Measurements from ENCODE around the gene CMYA5. TPM values are rescaled to one million over a fixed set of nuclear protein-coding genes. Genes with fewer than 3 reads are reported as not detected.

The CMYA5 gene
- polyA plus RNA-seq, 1 experiment = 1.5 TPM

DNA sequence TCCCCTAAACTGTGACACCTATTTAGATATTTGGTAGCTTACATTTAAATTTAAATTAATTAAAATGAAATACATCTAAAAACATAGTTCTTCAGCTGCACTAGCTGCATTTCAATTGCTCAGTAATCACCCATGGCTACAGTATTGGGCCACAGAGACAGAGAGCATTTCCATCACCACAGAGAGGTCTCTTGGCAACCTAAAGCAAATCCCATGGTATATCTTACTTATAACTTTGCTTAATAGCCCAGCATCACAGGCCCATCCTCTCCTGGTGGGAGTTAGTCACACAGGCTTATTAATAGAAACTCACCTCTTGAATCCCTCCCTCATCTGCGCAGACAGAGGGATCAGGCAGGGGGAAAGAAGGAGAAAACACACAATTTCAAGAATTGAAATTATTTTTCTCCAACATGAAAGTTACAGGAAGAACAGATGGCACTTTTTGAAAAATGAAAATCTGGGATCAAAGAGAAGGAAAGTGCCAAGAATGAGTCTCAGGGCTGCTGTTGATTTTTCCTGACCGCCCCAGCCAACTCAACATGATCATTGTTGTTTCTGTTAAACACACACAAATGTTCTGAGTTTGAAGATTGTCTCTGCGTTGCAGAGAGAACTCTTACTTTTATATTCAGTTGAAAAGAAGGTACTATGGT lies 144.6 kb downstream of the CMYA5 start:
- Histone ChIP-seq H3K27me3 (ENCODE audit: control insufficient read depth, insufficient read depth, low read length) (no peaks in the 10 kb centered on the region; the same call in 1 of the 2 replicates), H3K4me3 (ENCODE audit: low read depth, low read length) (no peak overlapping the region), H3K36me3 (ENCODE audit: control insufficient read depth, insufficient read depth, low read length) (no peaks in the 10 kb centered on the region)
- ChIA-PET POLR2A (no interaction called here), CTCF (interaction anchor here (1.1 kb wide), 1 partner anchor 10 kb away, joined by 6 read pairs; no protein-coding TSS in a partner anchor)
- TF ChIP-seq, protein P1, sequence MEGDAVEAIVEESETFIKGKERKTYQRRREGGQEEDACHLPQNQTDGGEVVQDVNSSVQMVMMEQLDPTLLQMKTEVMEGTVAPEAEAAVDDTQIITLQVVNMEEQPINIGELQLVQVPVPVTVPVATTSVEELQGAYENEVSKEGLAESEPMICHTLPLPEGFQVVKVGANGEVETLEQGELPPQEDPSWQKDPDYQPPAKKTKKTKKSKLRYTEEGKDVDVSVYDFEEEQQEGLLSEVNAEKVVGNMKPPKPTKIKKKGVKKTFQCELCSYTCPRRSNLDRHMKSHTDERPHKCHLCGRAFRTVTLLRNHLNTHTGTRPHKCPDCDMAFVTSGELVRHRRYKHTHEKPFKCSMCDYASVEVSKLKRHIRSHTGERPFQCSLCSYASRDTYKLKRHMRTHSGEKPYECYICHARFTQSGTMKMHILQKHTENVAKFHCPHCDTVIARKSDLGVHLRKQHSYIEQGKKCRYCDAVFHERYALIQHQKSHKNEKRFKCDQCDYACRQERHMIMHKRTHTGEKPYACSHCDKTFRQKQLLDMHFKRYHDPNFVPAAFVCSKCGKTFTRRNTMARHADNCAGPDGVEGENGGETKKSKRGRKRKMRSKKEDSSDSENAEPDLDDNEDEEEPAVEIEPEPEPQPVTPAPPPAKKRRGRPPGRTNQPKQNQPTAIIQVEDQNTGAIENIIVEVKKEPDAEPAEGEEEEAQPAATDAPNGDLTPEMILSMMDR (IDR thresholded peaks at IDR 0.05; ENCODE audit: insufficient read depth, low read depth, low read length) = no peak
- DNase-seq (ENCODE audit: low read depth) = no peak

DNA sequence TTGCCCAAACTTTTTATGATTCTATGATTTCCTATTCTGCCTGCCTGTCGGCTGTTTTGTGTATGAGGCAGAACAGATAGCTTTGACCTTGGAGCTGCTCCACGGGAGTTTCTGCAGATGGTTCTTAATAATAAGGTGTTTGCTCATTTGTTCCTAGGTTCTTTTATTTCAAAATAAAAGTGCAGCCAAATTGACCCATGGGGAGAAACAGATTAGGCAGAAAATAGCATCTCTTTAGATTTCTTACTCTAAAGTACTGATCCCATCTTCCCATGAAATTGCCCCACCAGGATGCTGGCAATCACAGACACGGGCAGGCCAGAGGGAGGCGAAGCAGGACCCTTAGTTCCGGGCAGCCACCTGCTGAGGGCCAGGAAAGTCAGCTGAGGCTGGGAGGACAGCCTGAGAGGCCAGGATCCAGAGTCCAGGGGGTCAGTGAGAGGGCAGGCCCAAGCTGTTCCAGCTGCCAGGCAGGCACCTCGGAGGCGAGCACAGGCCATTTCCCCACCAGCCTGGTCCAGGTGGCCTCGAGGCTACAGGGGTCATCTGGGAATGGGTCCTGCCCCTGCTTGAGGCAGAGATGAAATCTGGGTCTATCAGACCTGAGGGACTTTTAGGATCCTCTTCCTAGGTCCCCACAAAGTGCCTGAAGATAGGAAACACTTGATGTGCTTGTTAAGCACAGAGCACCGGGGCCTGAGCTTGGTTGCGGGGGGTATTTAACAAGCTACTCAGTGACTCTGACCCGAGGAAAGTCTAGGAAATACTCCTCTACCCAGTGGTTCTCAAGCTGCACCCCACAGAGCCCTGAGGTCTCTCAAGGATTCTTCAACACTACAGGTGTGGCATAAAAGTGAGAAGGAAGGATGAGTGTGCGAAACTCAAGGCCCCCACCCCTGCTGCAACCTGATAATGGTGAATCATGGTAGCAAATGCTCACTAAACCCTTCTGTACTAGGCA lies 145.4 kb downstream of the CMYA5 start:
- Histone ChIP-seq H3K4me3 (ENCODE audit: low read depth, low read length) (no peak overlapping the region), H3K27me3 (ENCODE audit: control insufficient read depth, insufficient read depth, low read length) (no peaks in the 10 kb centered on the region), H3K36me3 (ENCODE audit: control insufficient read depth, insufficient read depth, low read length) (no peaks in the 10 kb centered on the region)
- no peak for DNase-seq (ENCODE audit: low read depth)
- POLR2A ChIA-PET = no interaction called here
- TF ChIP-seq, protein P1 (IDR thresholded peaks at IDR 0.05; ENCODE audit: insufficient read depth, low read depth, low read length) = no peak
- CTCF ChIA-PET = interaction anchor here (1.1 kb wide), 1 partner anchor 9 kb away, joined by 6 read pairs; no protein-coding TSS in a partner anchor

DNA sequence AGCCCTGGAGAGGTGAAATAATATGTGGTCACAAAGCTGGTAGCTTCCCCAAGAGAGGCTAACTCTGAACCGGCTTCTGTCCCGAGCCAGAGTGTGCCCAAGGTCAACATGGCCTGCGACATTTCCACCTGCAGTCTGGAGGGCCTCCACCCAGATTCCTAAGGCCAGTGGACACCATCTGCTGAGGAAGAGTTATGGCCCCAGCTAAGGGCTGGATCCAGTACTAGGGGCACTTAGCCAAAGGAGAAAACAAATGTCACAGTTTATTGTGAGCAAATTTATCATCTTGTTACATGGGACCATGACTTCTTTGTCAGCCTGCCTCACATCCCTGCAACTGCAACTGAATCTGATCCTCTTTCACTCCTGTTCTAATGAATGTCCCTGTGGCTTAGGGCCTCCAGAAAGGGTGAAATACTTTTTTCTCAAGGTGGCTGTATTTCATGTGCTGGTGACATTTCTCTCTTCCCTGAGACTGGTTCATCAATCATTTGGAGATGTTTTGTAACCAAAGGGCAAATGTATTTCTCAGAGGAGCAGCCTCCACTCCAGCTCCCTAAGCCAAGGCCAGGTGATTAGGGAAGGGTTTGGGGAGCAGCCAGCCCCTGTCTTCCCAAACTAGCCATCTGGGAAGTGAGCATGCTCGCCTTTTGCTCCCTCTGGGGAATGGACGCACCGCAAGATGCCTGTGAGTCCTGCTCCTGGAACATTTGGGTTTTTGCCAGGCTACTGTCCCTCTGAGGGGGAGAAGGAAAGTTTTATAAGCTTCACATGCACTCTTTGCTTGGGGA lies 148.3 kb downstream of the CMYA5 start:
- no peak overlapping the region for H3K4me3 ChIP-seq (ENCODE audit: low read depth, low read length)
- TF ChIP-seq, protein P1 (IDR thresholded peaks at IDR 0.05; ENCODE audit: insufficient read depth, low read depth, low read length) = no peak
- H3K27me3 ChIP-seq (ENCODE audit: control insufficient read depth, insufficient read depth, low read length) = peaks cover 1% of the 10 kb centered on the region
- POLR2A ChIA-PET = no interaction called here
- no peaks in the 10 kb centered on the region for H3K36me3 ChIP-seq (ENCODE audit: control insufficient read depth, insufficient read depth, low read length)
- DNase-seq (ENCODE audit: low read depth) = no peak
- CTCF ChIA-PET = interaction anchor here (1.0 to 1.1 kb wide), 2 partner anchors 8 to 19 kb away, joined by 3 read pairs; no protein-coding TSS in a partner anchor

DNA sequence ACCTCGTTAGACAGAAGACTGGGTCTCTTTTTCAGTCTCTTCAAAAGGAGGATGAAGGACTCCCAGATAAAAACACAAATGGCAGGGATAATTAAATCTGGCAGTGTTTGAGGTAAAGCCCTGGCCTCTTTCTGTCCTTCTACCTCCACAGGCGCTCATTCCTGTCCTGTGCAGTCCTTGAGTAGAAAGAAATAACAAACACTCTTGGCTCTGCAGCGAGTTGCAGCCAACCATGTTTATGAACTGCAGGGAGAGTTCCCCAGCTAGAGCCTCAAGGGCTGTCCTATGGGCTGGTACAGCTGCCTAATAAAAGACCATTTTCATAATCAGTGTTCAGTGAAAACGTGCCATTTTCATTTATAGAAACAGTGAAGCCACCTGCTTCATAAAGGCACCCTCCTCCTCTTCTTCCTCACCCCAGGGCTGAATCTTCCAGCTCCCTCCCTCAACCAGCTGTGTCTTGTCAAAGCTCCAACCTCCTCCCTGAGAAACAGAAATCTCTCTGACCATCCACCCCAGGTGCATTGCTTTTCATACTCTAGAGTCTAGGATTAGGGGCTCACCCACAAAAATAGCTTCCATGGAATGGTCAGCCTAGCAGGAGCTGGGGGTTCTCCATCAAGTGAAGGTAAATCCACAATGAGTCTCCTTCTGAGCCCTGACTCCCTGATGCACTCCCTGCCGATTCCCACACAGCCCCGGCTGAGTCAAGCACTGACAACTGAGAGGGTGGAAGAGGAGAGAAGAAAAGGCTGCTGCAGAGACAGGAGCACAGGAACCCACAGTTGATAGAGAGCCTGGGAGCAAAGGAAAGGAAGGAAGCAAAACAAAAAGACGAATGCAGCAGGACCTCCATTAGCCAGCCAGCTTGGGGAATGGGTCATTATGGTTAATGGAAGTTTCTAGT lies 150.7 kb downstream of the CMYA5 start:
- H3K4me3 ChIP-seq (ENCODE audit: low read depth, low read length) = no peak overlapping the region
- no peak for DNase-seq (ENCODE audit: low read depth)
- ChIA-PET CTCF (interaction anchor here (0.6 to 2.0 kb wide), 2 partner anchors 17 to 239 kb away, joined by 3 to 9 read pairs; no protein-coding TSS in a partner anchor), POLR2A (no interaction called here)
- peaks cover 1% of the 10 kb centered on the region for H3K27me3 ChIP-seq (ENCODE audit: control insufficient read depth, insufficient read depth, low read length)
- H3K36me3 ChIP-seq (ENCODE audit: control insufficient read depth, insufficient read depth, low read length) = no peaks in the 10 kb centered on the region
- TF ChIP-seq, protein P1 (IDR thresholded peaks at IDR 0.05; ENCODE audit: insufficient read depth, low read depth, low read length) = no peak

Data from BJ (cell line).